ENCODE results near the gene SDC3.

DNA sequence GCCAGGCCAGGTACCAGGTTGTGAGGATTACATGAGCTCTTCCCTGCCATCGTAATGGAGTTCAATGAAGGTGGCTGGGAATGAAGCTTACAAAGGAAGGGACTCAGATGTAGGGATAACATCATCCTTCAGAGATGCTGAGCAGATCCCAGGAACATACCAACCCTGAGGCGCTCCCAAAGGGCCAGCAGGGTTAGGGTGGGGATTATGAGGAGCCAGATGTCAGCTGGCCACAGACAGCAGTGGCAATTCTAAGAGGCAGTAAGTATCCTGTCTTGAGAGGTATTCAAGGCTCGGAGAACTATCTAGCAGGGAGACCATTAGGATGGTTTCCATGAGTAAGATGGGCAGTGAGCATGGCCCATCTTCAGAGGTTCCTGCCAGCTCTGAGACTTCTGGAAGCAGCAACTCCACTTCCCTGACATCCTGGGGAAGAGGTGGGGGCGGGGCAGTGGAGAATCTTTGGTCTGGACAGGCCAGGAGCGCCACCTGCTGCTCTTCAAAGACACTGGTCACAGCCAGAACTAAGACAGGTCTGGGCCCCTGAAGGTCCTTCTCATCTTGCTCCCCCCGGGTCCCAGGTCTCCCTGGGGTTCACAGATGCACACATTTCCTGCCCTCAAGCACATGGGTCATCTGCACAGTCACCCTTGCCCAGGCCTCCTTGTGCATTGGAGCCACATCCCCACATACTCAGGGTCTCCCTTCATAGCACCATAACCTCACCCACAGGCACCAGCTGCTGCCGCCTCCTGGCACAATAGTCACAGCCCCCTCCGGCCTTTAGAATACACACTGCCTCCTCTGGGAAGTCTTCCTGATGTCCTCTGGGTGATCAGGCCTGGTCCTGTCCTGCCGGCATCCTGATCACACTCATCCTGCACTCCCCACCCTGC, 2.7 kb upstream of the SDC3 start:
- TF ChIP-seq EZH2 (IDR thresholded peaks at IDR 0.05; ENCODE audit: borderline replicate concordance, insufficient read depth, low read depth, low read length, poor library complexity, severe bottlenecking), result no peak
- TF ChIP-seq, protein P1, sequence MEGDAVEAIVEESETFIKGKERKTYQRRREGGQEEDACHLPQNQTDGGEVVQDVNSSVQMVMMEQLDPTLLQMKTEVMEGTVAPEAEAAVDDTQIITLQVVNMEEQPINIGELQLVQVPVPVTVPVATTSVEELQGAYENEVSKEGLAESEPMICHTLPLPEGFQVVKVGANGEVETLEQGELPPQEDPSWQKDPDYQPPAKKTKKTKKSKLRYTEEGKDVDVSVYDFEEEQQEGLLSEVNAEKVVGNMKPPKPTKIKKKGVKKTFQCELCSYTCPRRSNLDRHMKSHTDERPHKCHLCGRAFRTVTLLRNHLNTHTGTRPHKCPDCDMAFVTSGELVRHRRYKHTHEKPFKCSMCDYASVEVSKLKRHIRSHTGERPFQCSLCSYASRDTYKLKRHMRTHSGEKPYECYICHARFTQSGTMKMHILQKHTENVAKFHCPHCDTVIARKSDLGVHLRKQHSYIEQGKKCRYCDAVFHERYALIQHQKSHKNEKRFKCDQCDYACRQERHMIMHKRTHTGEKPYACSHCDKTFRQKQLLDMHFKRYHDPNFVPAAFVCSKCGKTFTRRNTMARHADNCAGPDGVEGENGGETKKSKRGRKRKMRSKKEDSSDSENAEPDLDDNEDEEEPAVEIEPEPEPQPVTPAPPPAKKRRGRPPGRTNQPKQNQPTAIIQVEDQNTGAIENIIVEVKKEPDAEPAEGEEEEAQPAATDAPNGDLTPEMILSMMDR (IDR thresholded peaks at IDR 0.05), result peak; percentile 72

All from B cell (primary cell).